HepG2 (cell line): Measurements from ENCODE around the gene ELP2. TPM values are rescaled to one million over a fixed set of nuclear protein-coding genes. Genes with fewer than 3 reads are reported as not detected.

Experiments used
- ATAC-seq: fragments of 200-7000 bp; cut with Tn5 transposase; 3 replicates; pipeline ENCODE4 v1.9.1; 2020; ENCODE audit warnings: mild to moderate bottlenecking, moderate library complexity
- BruUV-seq: library from RNA; stranded (reverse); fragments of 400-500 nt; replicated peaks from 2 replicates; lab custom pipeline; 2021; lab: Mats Ljungman, UMichigan
- CTCF ChIA-PET: fragments of 300-600 bp; formaldehyde crosslinking; extraction: SDS; loops from one replicate; lab custom pipeline; 2021; ENCODE audit warnings: low total read pairs, inconsistent platforms, low intra/inter-chr PET ratio; lab: Yijun Ruan, JAX
- POLR2A ChIA-PET: fragments of 350-600 bp; sonication (Branson Sonifier 250); formaldehyde crosslinking; loops from one replicate; lab custom pipeline; 2020; ENCODE audit warnings: antibody characterized with exemption, inconsistent platforms; lab: Yijun Ruan, JAX
- DNase-seq: peaks from one replicate; pipeline ENCODE4 v3.0.0-alpha.2; 2015; ENCODE audit warnings: low spot score
- FAIRE-seq: peaks from 3 replicates; lab custom pipeline; 2011; peaks lifted over from hg19 to GRCh38; lab: Jason Lieb, UNC
- H2AFZ ChIP-seq: one replicate; pipeline ENCODE4 v1.6.1; 2011; ENCODE audit warnings: low read length, inconsistent platforms
- H3K27ac ChIP-seq: fragments of 300-600 bp; 3 replicates; pipeline ENCODE4 v1.8.0; 2011; ENCODE audit warnings: mixed run types, mild to moderate bottlenecking, mixed read lengths, low read length, inconsistent platforms; ENCODE audit not compliant: insufficient read depth; ENCODE audit errors: extremely low read length
- H3K27me3 ChIP-seq, 2 experiments: fragments of 200-600 bp in 1 of 2; 2 replicates in 1 of 2; 3 replicates in 1 of 2; pipeline versions ENCODE4 v1.6.0 to v1.8.0; 2011; ENCODE audit warnings: low read length in 2 of 2, mild to moderate bottlenecking in 2 of 2, moderate library complexity in 2 of 2, inconsistent platforms in 1 of 2; ENCODE audit not compliant: insufficient read depth in 2 of 2, control insufficient read depth in 1 of 2
- H3K36me3 ChIP-seq, 2 experiments: fragments of 200-600 bp in 1 of 2; replicated peaks in 1 of 2; 2 replicates in 1 of 2; 3 replicates in 1 of 2; pipeline versions ENCODE4 v1.5.1 to v1.8.0; 2011; ENCODE audit warnings: low read length in 2 of 2, inconsistent platforms in 1 of 2; ENCODE audit not compliant: insufficient read depth in 2 of 2, control insufficient read depth in 1 of 2
- H3K4me1 ChIP-seq: 2 replicates; pipeline ENCODE4 v1.5.1; 2012; ENCODE audit warnings: low read length, inconsistent platforms; ENCODE audit not compliant: insufficient read depth
- H3K4me2 ChIP-seq: 2 replicates; pipeline ENCODE4 v1.6.0; 2011; ENCODE audit warnings: low read depth, low read length, inconsistent platforms
- H3K4me3 ChIP-seq, 3 experiments: fragments of 200-600 bp in 1 of 3; sonication (generic), shearing (Covaris generic) in 1 of 3; replicated peaks in 1 of 3; 2 replicates each; pipeline ENCODE4 v1.5.1; 2011 to 2016; ENCODE audit warnings: low read length in 3 of 3, inconsistent platforms in 2 of 3, low read depth in 2 of 3, mild to moderate bottlenecking in 2 of 3, control low read depth in 1 of 3, mixed read lengths in 1 of 3; ENCODE audit not compliant: insufficient read depth in 1 of 3
- H3K79me2 ChIP-seq: one replicate; pipeline ENCODE4 v1.6.1; 2011; ENCODE audit warnings: low read length, inconsistent platforms; ENCODE audit not compliant: insufficient read depth
- H3K9ac ChIP-seq: 2 replicates; pipeline ENCODE4 v1.6.0; 2011; ENCODE audit warnings: mild to moderate bottlenecking, low read depth, low read length, inconsistent platforms; ENCODE audit not compliant: insufficient read depth
- H3K9me3 ChIP-seq: 2 replicates; pipeline ENCODE4 v1.5.1; 2012; ENCODE audit warnings: mild to moderate bottlenecking, low read length
- H4K20me1 ChIP-seq: 2 replicates; pipeline ENCODE4 v1.6.0; 2011; ENCODE audit warnings: inconsistent platforms, mild to moderate bottlenecking, low read length, moderate library complexity; ENCODE audit not compliant: insufficient read depth
- ARID3A ChIP-seq: IDR thresholded peaks from 2 replicates; pipeline ENCODE4 v1.6.1; 2012; ENCODE audit warnings: low read depth, low read length, improper control_type of control experiment
- CCAR2 ChIP-seq: fragments of 200-400 bp; formaldehyde crosslinking; optimal IDR thresholded peaks from 2 replicates; pipeline ENCODE3; 2018; ENCODE audit warnings: low read depth, mild to moderate bottlenecking, low read length, moderate library complexity
- CENPBD1 ChIP-seq: sonication (generic); formaldehyde crosslinking; IDR thresholded peaks from 2 replicates; pipeline ENCODE4 v1.8.0; 2022; ENCODE audit warnings: missing genetic modification reagents, low read depth, mild to moderate bottlenecking, borderline replicate concordance
- POLR2AphosphoS5 ChIP-seq: IDR thresholded peaks from 2 replicates; pipeline ENCODE4 v1.6.1; 2012; ENCODE audit warnings: low read depth, low read length
- POLR2G ChIP-seq: fragments of 200-400 bp; formaldehyde crosslinking; IDR thresholded peaks from 2 replicates; pipeline ENCODE4 v1.6.1; 2018; ENCODE audit warnings: mild to moderate bottlenecking, low read depth, low read length, moderate library complexity
- SNAPC2 ChIP-seq: sonication (generic); formaldehyde crosslinking; IDR thresholded peaks from 2 replicates; pipeline ENCODE4 v1.8.1; 2022; ENCODE audit warnings: mild to moderate bottlenecking, missing genetic modification reagents
- TEAD3 ChIP-seq: optimal IDR thresholded peaks from 2 replicates; pipeline ENCODE3; 2016; ENCODE audit warnings: borderline replicate concordance
- WGBS: methylation state at CpG from one replicate; pipeline ENCODE4 v1.1.6; 2017; ENCODE audit warnings: low lambda C conversion rate; 5-methylcytosine and 5-hydroxymethylcytosine counted together
- in situ Hi-C: cut with HindIII; loops from 2 replicates; pipeline ENCODE4 v1.10.0; 2017; ENCODE audit warnings: low pct_unique_long_range_greater_than_20kb; ENCODE audit not compliant: extremely low pct_ligation_motif_present
- intact Hi-C: fragments of 100-400 bp; cut with micrococcal nuclease; formaldehyde crosslinking; loops from one replicate; pipeline ENCODE4 v1.10.0; 2022; ENCODE audit not compliant: unreplicated experiment
- polyA plus RNA-seq, 8 experiments: library from polyadenylated mRNA; depleted of rRNA in 3 of 8; stranded (reverse) in 7 of 8; unstranded in 1 of 8; fragments of >200 nt; fragmentation: Illumina TruSeq in 4 of 8; extraction: Trizol in 4 of 8; gene quantifications; 2 replicates each; pipeline versions ENCODE4 v1.2.1 to v1.2.3, GENCODE V29; 2011 to 2016; ENCODE audit warnings: low read depth in 4 of 8, missing spikeins in 1 of 8, mixed read lengths in 1 of 8; ENCODE audit not compliant: insufficient read depth in 1 of 8
- total RNA-seq, 5 experiments: library from RNA; depleted of rRNA; stranded (reverse); fragments of >200 nt; fragmentation: Illumina TruSeq; extraction: Trizol; gene quantifications; 2 replicates each; pipeline ENCODE4 v1.2.3, GENCODE V29; 2016; ENCODE audit warnings: low read depth in 1 of 5
- TF ChIP-seq, protein P1 (sequence below): IDR thresholded peaks from 2 replicates; pipeline ENCODE4 v1.6.1; 2018; ENCODE audit warnings: missing genetic modification reagents, mild to moderate bottlenecking, missing compliant biosample characterization

The ELP2 gene
- total and polyA plus RNA-seq, 2 of the 13 experiments (the other 11 are each of a cell fraction or from before 2014, with no cell fraction given): 98.7 to 100 TPM

- TF ChIP-seq ARID3A (no peak), CENPBD1 (CRISPR knock-in tag) (no peak)
- TF ChIP-seq, protein P1, sequence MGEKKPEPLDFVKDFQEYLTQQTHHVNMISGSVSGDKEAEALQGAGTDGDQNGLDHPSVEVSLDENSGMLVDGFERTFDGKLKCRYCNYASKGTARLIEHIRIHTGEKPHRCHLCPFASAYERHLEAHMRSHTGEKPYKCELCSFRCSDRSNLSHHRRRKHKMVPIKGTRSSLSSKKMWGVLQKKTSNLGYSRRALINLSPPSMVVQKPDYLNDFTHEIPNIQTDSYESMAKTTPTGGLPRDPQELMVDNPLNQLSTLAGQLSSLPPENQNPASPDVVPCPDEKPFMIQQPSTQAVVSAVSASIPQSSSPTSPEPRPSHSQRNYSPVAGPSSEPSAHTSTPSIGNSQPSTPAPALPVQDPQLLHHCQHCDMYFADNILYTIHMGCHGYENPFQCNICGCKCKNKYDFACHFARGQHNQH (CRISPR knock-in tag): no peak
Observed at GRCh38 chr18:36177913-36178312, 48.2 kb downstream of the ELP2 start (continued).

- no peaks in the 10 kb centered on the region for H4K20me1 ChIP-seq
- H3K4me3 ChIP-seq: no peak overlapping the region
- in situ Hi-C loops (no loop called here), intact Hi-C loops (loop anchor here (10.0 kb wide), 1 partner anchor 75 kb away; no protein-coding TSS in a partner anchor)
- no peak overlapping the region for H3K27ac ChIP-seq
- TF ChIP-seq POLR2AphosphoS5 (peak; percentile 47; the same call in 1 of the 2 replicates), CCAR2 (no peak), POLR2G (peak; percentile 33), SNAPC2 (CRISPR knock-in tag) (no peak), TEAD3 (peak; percentile 18)
- no peaks in the 10 kb centered on the region for H3K9me3 ChIP-seq
- ChIA-PET POLR2A (interaction anchor here (1.0 to 1.4 kb wide), 2 partner anchors 8 to 28 kb away, joined by 3 to 5 read pairs; partner anchors contain the start of gene MOCOS), CTCF (no interaction called here)
- no peaks in the 10 kb centered on the region for H3K79me2 ChIP-seq
- no peaks in the 10 kb centered on the region; a peak in 1 of 5 replicates for H3K27me3 ChIP-seq
- DNase-seq: no peak
- ATAC-seq: no peak
- no peak overlapping the region for H2AFZ ChIP-seq
- H3K36me3 ChIP-seq: peaks cover 0 to 7% of the 10 kb centered on the region in 2 experiments; a peak in 1 of 5 replicates
- H3K4me2 ChIP-seq: no peak overlapping the region
- no TSS peak for BruUV-seq
- 72% methylated on average over 6 of the region's 7 CpGs for WGBS
- peaks cover 87% of the 10 kb centered on the region for H3K4me1 ChIP-seq
- H3K9ac ChIP-seq: no peak overlapping the region
- no peak for FAIRE-seq
Observed at GRCh38 chr18:36179562-36180355, 50.1 kb downstream of the ELP2 start.
